Osteocyte (in vitro differentiated cells): Measurements from ENCODE around the gene DPEP3. TPM values are rescaled to one million over a fixed set of nuclear protein-coding genes. Genes with fewer than 3 reads are reported as not detected.

Experiments used
- DNase-seq: peaks from one replicate; pipeline ENCODE4 v3.0.0; 2021; ENCODE audit warnings: mixed read lengths; ENCODE audit not compliant: unreplicated experiment; ENCODE audit errors: extremely low spot score
- H3K27ac Mint-ChIP-seq: one replicate; pipeline ENCODE4 v1.8.0; 2021; ENCODE audit warnings: mild to moderate bottlenecking, mixed read lengths; ENCODE audit not compliant: unreplicated experiment
- H3K27me3 Mint-ChIP-seq: one replicate; pipeline ENCODE4 v1.8.0; 2021; ENCODE audit warnings: mixed read lengths; ENCODE audit not compliant: unreplicated experiment
- H3K36me3 Mint-ChIP-seq: one replicate; pipeline ENCODE4 v1.8.0; 2021; ENCODE audit warnings: mixed read lengths; ENCODE audit not compliant: unreplicated experiment
- H3K4me1 Mint-ChIP-seq: one replicate; pipeline ENCODE4 v1.8.0; 2021; ENCODE audit warnings: mixed read lengths; ENCODE audit not compliant: unreplicated experiment
- H3K4me3 Mint-ChIP-seq: one replicate; pipeline ENCODE4 v1.8.0; 2021; ENCODE audit warnings: mild to moderate bottlenecking, moderate library complexity, mixed read lengths; ENCODE audit not compliant: unreplicated experiment
- H3K9me3 Mint-ChIP-seq: one replicate; pipeline ENCODE4 v1.8.0; 2021; ENCODE audit warnings: mixed read lengths; ENCODE audit not compliant: unreplicated experiment
- CTCF ChIP-seq: fragments of 200-600 bp; sonication (generic); IDR thresholded peaks from 2 replicates; pipeline ENCODE4 v1.5.0; 2021; ENCODE audit warnings: antibody characterized with exemption, mild to moderate bottlenecking, moderate library complexity
- total RNA-seq: library from RNA; stranded (reverse); gene quantifications from 2 replicates; pipeline ENCODE4 v1.2.1, GENCODE V29; 2021

DPEP3 gene
- total RNA-seq, 1 donor from 2014 or later: not detected

GRCh38 chr16:67961551-67961957 lies 18.7 kb downstream of the DPEP3 start:
- Mint-ChIP-seq H3K27ac (peak overlapping the region; percentile 50), H3K9me3 (no peaks in the 10 kb centered on the region), H3K4me3 (no peak overlapping the region), H3K36me3 (peaks cover 34% of the 10 kb centered on the region), H3K4me1 (peaks cover 51% of the 10 kb centered on the region), H3K27me3 (no peaks in the 10 kb centered on the region)
- DNase-seq: no peak
- no peak for TF ChIP-seq CTCF

GRCh38 chr16:67959536-67960329 lies 20.6 kb downstream of the DPEP3 start:
- DNase-seq: no peak
- no peak for TF ChIP-seq CTCF
- peaks cover 37% of the 10 kb centered on the region for H3K36me3 Mint-ChIP-seq
- H3K4me3 Mint-ChIP-seq: no peak overlapping the region
- H3K9me3 Mint-ChIP-seq: no peaks in the 10 kb centered on the region
- peaks cover 32% of the 10 kb centered on the region for H3K4me1 Mint-ChIP-seq
- peak overlapping the region; percentile 68 for H3K27ac Mint-ChIP-seq
- H3K27me3 Mint-ChIP-seq: no peaks in the 10 kb centered on the region

DNA sequence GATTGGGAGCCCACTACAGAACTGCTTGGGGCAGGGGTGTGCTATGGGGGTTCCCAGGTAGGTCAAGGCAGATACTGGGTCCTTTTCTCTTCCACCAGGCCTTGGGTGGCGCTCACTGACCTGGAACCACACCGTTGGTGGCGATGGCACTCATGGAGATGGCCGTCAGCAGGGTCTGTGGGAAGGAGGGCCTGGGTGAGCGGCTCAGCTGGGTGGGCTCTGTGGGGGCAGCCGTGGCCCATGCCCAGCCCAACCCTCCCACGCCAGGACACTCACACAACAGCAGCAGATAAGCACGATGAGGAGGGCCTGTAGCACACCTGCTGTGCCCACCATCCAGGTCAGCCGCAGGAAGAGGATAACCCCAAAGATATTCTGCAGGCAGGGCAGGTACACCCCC lies 22.7 kb downstream of the DPEP3 start:
- H3K27me3 Mint-ChIP-seq: no peaks in the 10 kb centered on the region
- no peak overlapping the region for H3K27ac Mint-ChIP-seq
- H3K4me1 Mint-ChIP-seq: peaks cover 26% of the 10 kb centered on the region
- peaks cover 41% of the 10 kb centered on the region for H3K36me3 Mint-ChIP-seq
- DNase-seq: no peak
- H3K4me3 Mint-ChIP-seq: no peak overlapping the region
- TF ChIP-seq CTCF: no peak
- H3K9me3 Mint-ChIP-seq: no peaks in the 10 kb centered on the region

DNA sequence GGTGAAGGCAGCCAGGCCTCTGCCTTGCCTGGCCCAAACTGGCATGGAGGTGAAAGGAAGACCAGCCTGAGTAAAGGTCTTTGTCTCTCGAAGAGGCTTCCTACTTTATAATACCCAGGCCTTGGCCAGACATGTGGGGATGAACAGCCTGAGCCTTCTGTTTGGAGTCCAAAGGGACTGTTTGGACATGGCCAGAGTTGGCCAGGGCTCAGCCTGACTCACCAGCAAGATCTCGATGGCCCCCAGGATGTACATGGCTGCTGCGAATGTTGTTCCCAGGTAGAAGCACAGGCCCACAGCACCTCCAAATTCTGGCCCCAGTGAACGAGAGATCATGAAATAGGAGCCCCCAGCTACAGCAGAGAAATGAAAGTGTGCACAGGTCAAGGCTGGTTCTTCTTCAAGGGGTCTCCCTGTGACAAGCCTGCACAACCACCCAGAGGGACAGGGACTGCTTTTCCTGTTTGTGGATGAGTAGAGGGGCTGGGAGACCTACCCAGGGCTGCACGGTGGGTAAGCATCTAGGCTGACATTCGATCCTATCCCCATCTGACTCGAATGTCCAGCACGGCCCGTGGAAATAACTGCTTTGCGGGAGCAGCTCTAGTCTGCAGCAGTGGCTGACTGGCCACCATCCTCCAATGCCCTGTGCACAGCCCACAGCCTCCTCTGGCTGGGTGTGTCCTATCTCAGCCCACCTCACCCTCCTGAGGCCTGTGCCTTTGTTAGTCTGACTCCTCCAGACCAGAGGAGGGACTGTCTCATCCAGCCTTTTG lies 25.7 kb downstream of the DPEP3 start:
- Mint-ChIP-seq H3K27me3 (no peaks in the 10 kb centered on the region), H3K4me1 (peaks cover 9% of the 10 kb centered on the region), H3K9me3 (no peaks in the 10 kb centered on the region), H3K36me3 (peaks cover 29% of the 10 kb centered on the region), H3K4me3 (no peak overlapping the region), H3K27ac (no peak overlapping the region)
- TF ChIP-seq CTCF: no peak
- no peak for DNase-seq
